Upper lobe of left lung (tissue), 4 donors: ENCODE data around the gene DCTN2.

Source experiments
- CTCF ChIP-seq, 6 experiments: fragments of 450-650 bp in 4 of 6; fragments of 200-600 bp in 2 of 6; sonication (generic) in 2 of 6; IDR thresholded peaks; one replicate each; pipeline ENCODE4 v1.5.1; 2016 to 2019; ENCODE audit warnings: antibody characterized with exemption in 6 of 6
- EP300 ChIP-seq, 4 donors: sonication (generic); formaldehyde crosslinking; IDR thresholded peaks; one replicate each; pipeline ENCODE4 v1.5.1; 2017; ENCODE audit warnings: antibody characterized with exemption in 4 of 4, control low read depth in 2 of 4
- POLR2AphosphoS5 ChIP-seq, 2 donors: sonication (generic); formaldehyde crosslinking; IDR thresholded peaks; one replicate each; pipeline ENCODE4 v1.5.1; 2017; ENCODE audit warnings: antibody characterized with exemption in 2 of 2

GRCh38 chr12:57489157-57489641 is 57.8 kb downstream of the DCTN2 start:
- TF ChIP-seq CTCF (IDR thresholded peaks at IDR 0.05): no peak
- TF ChIP-seq POLR2AphosphoS5 (IDR thresholded peaks at IDR 0.05): no peak
- TF ChIP-seq EP300 (IDR thresholded peaks at IDR 0.05): no peak
